A549 (cell line): ENCODE results near the gene DGKH.

Experiments used
- BHLHE40 ChIP-seq: IDR thresholded peaks from 2 replicates; pipeline ENCODE4 v1.6.1; 2012; ENCODE audit warnings: low read depth, low read length, inconsistent platforms
- CBX8 ChIP-seq: fragments of 200-600 bp; sonication (generic); IDR thresholded peaks from 2 replicates; pipeline ENCODE4 v1.6.1; 2016
- HES2 ChIP-seq: fragments of >200 bp; sonication (Bioruptor Twin); formaldehyde crosslinking; IDR thresholded peaks from 2 replicates; pipeline ENCODE4 v1.6.1; 2016
- NPAS2 ChIP-seq: fragments of 250-450 bp; sonication (Bioruptor Pico); IDR thresholded peaks from 2 replicates; pipeline ENCODE4 v1.8.0; 2022; ENCODE audit warnings: mild to moderate bottlenecking, moderate library complexity, borderline replicate concordance
- TF ChIP-seq, protein P1 (sequence below): fragments of >200 bp; sonication (Bioruptor Twin); formaldehyde crosslinking; IDR thresholded peaks from 3 replicates; pipeline ENCODE4 v1.5.1; 2016

GRCh38 chr13:42056146-42056545, 7.7 kb downstream of the DGKH start:
- TF ChIP-seq NPAS2 (CRISPR knock-in tag) (no peak), HES2 (no peak), CBX8 (no peak), BHLHE40 (no peak)
- TF ChIP-seq, protein P1, sequence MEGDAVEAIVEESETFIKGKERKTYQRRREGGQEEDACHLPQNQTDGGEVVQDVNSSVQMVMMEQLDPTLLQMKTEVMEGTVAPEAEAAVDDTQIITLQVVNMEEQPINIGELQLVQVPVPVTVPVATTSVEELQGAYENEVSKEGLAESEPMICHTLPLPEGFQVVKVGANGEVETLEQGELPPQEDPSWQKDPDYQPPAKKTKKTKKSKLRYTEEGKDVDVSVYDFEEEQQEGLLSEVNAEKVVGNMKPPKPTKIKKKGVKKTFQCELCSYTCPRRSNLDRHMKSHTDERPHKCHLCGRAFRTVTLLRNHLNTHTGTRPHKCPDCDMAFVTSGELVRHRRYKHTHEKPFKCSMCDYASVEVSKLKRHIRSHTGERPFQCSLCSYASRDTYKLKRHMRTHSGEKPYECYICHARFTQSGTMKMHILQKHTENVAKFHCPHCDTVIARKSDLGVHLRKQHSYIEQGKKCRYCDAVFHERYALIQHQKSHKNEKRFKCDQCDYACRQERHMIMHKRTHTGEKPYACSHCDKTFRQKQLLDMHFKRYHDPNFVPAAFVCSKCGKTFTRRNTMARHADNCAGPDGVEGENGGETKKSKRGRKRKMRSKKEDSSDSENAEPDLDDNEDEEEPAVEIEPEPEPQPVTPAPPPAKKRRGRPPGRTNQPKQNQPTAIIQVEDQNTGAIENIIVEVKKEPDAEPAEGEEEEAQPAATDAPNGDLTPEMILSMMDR: no peak
